KBM-7 (cell line): Measurements from ENCODE around the gene GALNS.
"Not testable (repeated sequence)": the region's sequence is repeated elsewhere in the genome, so short reads cannot be mapped to it uniquely, and the experiment has no call there.

ENCODE experiments used
- DNase-seq: peaks from one replicate; pipeline ENCODE4 v3.0.0-alpha.2; 2015
- in situ Hi-C: fragments of 300-500 bp; cut with MboI; formaldehyde crosslinking; loops from 2 replicates; pipeline ENCODE4 v1.14.3; 2020; ENCODE audit warnings: low sequenced_read_pairs, low pct_unique_long_range_greater_than_20kb, mixed read lengths

Gene GALNS

GRCh38 chr16:88780142-88781062, 76.3 kb downstream of the GALNS start:
- in situ Hi-C loops: no loop called here
- DNase-seq: no peak

- in situ Hi-C loops: no loop called here
- DNase-seq: no peak
Measured at GRCh38 chr16:88779406-88780141, 77.2 kb downstream of the GALNS start.

GRCh38 chr16:88778541-88779065, 78.1 kb downstream of the GALNS start:
- DNase-seq: no peak
- in situ Hi-C loops: no loop called here

GRCh38 chr16:88778271-88778525, 78.5 kb downstream of the GALNS start:
- in situ Hi-C loops: no loop called here
- DNase-seq: no peak

- DNase-seq: no peak
- in situ Hi-C loops: no loop called here
Measured at GRCh38 chr16:88777471-88778270, 79.1 kb downstream of the GALNS start.

- no peak for DNase-seq
Measured at GRCh38 chr16:88775825-88776224, 80.9 kb downstream of the GALNS start.

GRCh38 chr16:88774544-88775393, 82.0 kb downstream of the GALNS start:
- in situ Hi-C loops: no loop called here

More at GRCh38 chr16:88775825-88776224, 80.9 kb downstream of the GALNS start:
- in situ Hi-C loops: no loop called here

GRCh38 chr16:88773812-88774291, 82.9 kb downstream of the GALNS start:
- DNase-seq: no peak

More at GRCh38 chr16:88774544-88775393, 82.0 kb downstream of the GALNS start:
- no peak for DNase-seq

GRCh38 chr16:88772871-88773811, 83.6 kb downstream of the GALNS start:
- no peak for DNase-seq
- in situ Hi-C loops: no loop called here

More at GRCh38 chr16:88773812-88774291, 82.9 kb downstream of the GALNS start:
- in situ Hi-C loops: no loop called here

- DNase-seq, in situ Hi-C loops: not testable (repeated sequence)
Measured at GRCh38 chr16:88771781-88772180, 85.0 kb downstream of the GALNS start.

GRCh38 chr16:88771294-88771772, 85.4 kb downstream of the GALNS start:
- in situ Hi-C loops: no loop called here
- no peak for DNase-seq

GRCh38 chr16:88770461-88771293, 86.1 kb downstream of the GALNS start:
- DNase-seq: peak; percentile 97
- in situ Hi-C loops: no loop called here

- peak; percentile 61 for DNase-seq
- in situ Hi-C loops: no loop called here
Measured at GRCh38 chr16:88769617-88770460, 86.9 kb downstream of the GALNS start.

- no peak for DNase-seq
- in situ Hi-C loops: no loop called here
Measured at GRCh38 chr16:88768071-88768783, 88.5 kb downstream of the GALNS start.

- DNase-seq: no peak
- in situ Hi-C loops: no loop called here
Measured at GRCh38 chr16:88767546-88768070, 89.1 kb downstream of the GALNS start.
